M059J (cell line): ENCODE results near the gene CXCL11. TPM values are rescaled to one million over a fixed set of nuclear protein-coding genes. Genes with fewer than 3 reads are reported as not detected.
"Not testable (repeated sequence)": the region's sequence is repeated elsewhere in the genome, so short reads cannot be mapped to it uniquely, and the experiment has no call there.

Experiments used
- DNase-seq: peaks from one replicate; pipeline ENCODE4 v3.0.0-alpha.2; 2012; ENCODE audit warnings: low read depth
- total RNA-seq: library from RNA; depleted of rRNA; stranded (reverse); fragments of >200 nt; shearing (Covaris generic); gene quantifications from 2 replicates; pipeline ENCODE4 v1.2.3, GENCODE V29; 2014; rRNA removed

CXCL11 gene
- total RNA-seq: 0.37 and 0.74 TPM in 2 replicates

- DNase-seq: no peak
These were observed at the start of gene CXCL11 for GRCh38 chr4:76035799-76036380. TSS of gene CXCL11 (minus strand) at chr4:76036070. CDS start at chr4:76035987, 83 bp downstream.

- DNase-seq: no peak
These were observed 48.7 kb upstream of the CXCL11 start for GRCh38 chr4:76084542-76084941.

DNA sequence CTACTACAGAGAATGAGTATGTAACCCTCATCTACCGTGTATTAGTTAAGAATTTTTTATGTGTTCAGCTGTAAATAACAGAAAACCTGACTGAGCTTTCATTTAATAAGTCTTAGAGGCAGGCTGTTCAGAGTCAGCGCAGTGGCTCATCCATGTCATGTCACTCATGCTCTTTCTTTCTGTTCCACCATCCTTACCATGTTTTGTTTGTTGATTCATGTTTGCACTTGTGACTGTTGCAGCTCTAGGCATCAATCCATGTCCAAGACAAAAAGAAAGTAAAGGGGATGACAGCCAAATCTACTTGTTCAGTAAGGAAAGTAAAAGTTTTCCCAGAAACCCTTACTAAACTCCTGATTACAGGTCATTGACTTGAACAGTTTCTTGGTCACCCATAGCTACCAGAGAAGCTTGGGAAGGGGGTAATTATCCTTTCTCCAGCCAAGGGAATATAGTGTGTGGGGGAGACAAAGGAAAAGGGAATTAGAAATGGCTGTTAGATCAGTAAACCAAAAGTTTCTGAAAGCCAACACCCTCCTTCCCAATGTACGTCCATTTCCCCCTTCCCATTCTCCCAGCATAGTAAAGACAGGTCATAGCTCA is 47.6 kb upstream of the CXCL11 start:
- no peak for DNase-seq

GRCh38 chr4:76078033-76078613 is 42.3 kb upstream of the CXCL11 start:
- DNase-seq: no peak

- DNase-seq: no peak
These were observed 39.2 kb upstream of the CXCL11 start for GRCh38 chr4:76074993-76075600.

DNA sequence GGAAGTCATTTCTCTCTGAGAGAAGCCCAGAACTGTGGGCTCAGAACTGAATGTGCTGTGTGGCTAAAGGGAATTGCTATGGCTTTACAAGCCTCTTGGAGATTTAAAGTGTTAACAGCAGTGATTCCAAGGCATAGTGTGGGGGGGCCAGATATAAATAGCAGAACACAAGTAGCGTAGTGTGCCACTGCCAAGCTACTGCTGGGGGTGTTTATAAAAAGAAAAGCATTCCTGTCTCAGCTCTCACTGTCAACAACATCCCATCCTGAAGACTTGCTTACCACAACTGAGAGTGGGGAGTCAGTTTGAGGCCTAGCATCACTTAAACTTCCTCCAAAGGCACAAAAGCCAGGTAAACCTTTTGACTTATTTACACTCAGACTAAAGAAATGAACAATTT is 38.6 kb upstream of the CXCL11 start, which contains the start of gene ART3:
Gene ART3, plus strand, starts transcription at position 242 of the 400 bp plus-strand sequence. CDS start 1,181 bp downstream, outside the sequence.
- DNase-seq: no peak

DNA sequence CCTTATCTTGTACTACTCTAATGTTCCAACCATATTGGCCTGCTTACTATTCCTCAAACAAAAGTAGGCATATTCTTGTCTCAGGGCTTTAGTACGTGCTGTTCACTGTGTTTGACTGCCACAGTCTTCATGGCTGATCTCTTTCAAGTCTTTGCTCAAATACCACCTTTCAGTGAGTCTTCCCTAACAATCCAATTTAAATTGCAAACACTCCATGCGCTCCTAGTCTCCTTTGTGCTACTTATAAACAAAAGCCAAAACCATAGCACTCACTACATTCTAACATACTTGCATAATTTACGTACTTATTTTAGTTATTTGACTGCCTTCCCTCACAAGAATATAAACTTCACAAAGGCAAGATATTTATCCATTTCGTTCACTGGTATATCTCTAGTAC is 36.9 kb upstream of the CXCL11 start:
- no peak for DNase-seq

- DNase-seq: peak; percentile 65
These were observed 31.9 kb upstream of the CXCL11 start for GRCh38 chr4:76067652-76068286.

DNA sequence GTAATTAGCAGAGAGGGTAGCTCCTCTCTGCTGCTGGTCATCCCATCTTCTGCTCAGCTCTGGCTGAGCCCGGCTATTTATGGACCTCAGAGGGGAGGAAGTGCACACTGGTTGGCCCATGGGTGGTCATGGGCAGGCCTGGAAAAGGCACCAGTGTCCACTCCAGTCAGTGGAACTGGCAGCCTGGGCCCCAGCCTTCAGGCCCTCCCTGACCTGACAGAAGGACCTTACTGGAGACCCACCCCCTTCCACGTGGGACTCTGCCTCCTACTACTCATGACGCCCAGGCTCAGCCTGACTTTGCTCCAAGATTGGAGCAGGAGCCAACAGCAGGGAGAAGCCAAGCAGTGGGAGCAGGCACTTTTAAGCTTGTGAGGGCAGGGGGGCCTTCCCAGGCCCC is 30.7 kb upstream of the CXCL11 start:
- no peak for DNase-seq

DNA sequence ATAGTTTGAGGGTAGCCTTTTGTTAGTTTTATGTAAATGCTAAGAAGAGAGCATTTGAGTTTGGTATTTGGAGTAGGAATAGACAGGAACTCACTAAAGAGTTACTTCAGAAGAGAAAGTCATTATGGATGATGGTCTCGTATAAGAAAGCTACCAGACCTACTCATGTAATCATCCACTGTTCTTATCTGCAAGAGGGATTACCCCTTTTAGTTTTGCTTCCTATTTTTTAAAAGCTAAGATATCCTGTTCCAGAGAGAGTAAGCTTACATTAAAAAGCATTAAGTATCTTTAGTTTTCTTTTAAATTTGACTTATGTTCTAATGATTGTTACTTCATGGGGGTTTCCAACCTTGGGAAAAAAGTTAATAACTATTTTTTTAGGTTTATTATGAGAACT is 26.1 kb upstream of the CXCL11 start:
- DNase-seq: no peak

- DNase-seq: no peak
These were observed 25.6 kb upstream of the CXCL11 start for GRCh38 chr4:76061421-76061820.

DNA sequence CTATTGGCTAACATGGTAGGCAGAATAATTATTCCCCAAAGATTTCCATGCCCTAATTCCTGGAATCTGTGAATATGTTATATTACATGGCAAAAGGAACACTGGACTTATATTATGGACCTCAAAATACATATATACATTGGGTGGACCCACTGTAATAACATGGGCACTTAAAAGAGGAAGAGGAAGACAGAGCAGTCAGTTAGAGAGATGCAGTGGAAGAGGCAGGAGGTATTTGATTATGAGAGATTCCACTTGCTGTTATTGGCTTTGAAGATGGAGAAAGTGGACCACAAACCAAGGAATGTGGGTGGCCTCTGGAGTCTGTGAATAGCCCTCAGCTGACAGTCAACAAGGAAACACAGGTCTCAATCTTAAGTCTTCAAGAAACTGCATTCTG is 24.6 kb upstream of the CXCL11 start:
- DNase-seq: no peak

DNA sequence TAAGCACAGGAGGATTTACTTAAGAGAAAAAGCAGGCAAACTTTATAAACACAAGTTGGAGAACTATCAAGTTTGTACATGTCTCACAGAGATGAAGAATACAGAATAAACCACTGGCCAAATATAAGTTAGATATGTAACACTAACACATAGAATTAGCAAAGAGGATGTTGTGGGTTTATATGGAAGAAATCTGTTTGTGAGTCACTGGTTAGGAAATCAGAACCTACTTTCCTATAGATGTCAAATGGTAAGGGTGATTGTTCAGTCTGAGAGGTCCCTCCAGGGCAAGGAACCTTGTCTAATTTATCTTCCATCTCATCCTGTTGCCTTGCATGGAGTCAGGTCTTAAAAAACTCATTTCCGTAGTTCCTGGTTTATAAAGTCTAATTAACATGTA is 23.9 kb upstream of the CXCL11 start:
- DNase-seq: no peak

DNA sequence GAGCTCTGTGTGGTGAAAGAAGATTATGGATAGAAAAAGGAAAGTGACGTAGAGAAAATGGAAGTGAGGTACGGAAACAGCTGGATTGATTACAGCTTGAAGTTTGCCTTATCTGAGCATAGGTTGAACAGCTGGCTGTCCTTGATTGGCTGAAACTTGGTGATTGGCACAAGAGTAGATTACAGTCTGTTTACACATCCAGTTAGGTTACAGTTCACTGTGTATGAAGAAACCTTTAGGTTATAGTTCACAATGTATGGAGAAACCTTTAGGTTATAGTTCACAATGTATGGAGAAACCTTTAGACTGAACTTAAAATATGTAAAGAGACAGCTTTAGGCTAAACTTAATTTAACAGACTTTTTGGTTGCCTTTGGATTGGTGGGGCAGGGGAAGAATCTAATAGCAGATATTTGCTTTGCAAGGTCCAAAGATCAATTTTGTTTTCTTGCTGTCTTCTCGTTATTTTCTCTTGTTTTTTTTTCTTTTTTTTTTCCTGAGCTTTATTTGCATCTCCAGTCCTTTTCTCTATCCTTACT is 23.1 kb upstream of the CXCL11 start:
- DNase-seq: no peak

GRCh38 chr4:76058302-76058701 is 22.4 kb upstream of the CXCL11 start:
- no peak for DNase-seq

DNA sequence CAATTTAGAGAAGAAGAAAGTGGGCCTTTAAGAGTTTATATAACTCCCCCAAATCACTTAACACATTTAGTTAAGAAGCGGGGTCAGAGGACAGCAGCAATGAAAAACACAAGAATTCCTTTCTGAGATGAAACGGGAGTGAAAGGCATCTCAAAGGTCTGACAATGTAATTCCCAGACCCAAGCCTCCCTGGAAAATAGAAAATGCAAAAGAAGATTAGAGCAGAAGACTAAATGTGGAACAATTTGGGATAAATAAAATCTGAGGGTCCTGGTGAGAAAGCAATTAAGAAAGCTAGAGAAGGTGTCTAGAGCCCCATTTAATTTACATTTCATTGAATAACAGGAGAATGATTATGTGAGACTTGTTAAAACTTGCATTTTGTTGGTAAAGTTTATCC is 19.6 kb upstream of the CXCL11 start:
- DNase-seq: no peak

- DNase-seq: no peak
These were observed 19.1 kb upstream of the CXCL11 start for GRCh38 chr4:76055016-76055415.

GRCh38 chr4:76053730-76054129 is 17.9 kb upstream of the CXCL11 start:
- DNase-seq: no peak

DNA sequence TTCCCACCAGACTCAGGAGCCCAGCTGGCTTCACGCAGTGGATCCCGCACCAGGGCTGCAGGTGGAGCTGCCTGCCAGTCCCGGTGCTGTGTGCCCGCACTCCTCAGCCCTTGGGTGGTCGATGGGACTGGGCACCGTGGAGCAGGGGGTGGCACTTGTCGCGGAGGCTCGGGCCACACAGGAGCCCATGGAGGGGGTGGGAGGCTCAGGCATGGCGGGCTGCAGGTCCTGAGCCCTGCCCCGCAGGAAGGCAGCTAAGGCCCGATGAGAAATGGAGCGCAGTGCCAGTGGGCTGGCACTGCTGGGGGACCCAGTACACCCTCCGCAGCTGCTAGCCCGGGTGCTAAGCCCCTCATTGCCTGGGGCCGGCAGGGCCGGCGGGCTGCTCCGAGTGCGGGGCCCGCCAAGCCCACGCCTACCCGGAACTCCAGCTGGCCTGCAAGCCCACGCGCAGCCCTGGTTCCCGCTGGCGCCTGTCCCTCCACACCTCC is 14.7 kb upstream of the CXCL11 start:
- not testable (repeated sequence) for DNase-seq

DNA sequence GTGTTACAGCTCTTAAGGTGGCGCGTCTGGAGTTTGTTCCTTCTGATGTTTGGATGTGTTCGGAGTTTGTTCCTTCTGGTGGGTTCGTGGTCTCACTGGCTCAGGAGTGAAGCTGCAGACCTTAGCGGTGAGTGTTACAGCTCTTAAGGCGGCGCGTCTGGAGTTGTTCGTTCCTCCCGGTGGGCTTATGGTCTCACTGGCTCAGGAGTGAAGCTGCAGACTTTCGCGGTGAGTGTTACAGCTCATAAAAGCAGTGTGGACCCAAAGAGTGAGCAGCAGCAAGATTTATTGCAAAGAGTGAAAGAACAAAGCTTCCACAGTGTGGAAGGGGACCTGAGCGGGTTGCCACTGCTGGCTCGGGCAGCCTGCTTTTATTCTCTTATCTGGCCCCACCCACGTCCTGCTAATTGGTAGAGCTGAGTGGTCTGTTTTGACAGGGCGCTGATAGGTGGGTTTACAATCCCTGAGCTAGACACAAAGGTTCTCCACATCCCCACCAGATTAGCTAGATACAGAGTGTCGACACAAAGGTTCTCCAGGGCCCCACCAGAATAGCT is 14.1 kb upstream of the CXCL11 start:
- not testable (repeated sequence) for DNase-seq

- not testable (repeated sequence) for DNase-seq
These were observed 8.8 kb upstream of the CXCL11 start for GRCh38 chr4:76044686-76045085.

DNA sequence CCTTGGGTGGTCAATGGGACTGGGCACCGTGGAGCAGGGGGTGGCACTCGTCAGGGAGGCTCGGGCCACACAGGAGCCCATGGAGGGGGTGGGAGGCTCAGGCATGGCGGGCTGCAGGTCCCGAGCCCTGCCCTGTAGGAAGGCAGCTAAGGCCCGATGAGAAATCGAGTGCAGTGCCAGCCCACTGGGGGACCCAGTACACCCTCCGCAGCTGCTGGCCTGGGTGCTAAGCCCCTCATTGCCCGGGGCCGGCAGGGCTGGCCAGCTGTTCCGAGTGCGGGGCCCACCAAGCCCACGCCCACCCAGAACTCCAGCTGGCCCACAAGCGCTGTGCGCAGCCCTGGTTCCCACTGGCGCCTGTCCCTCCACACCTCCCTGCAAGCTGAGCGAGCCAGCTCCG is 7.4 kb upstream of the CXCL11 start:
- not testable (repeated sequence) for DNase-seq
